Mucosa of rectum (tissue), 2 donors: ENCODE measurements around the gene CYB5R3.
A peak's percentile ranks its signal among the peaks of the same experiment; 100 is the strongest.
"Not testable (repeated sequence)": the region's sequence is repeated elsewhere in the genome, so short reads cannot be mapped to it uniquely, and the experiment has no call there.

ENCODE experiments used
- H3K27ac ChIP-seq, 2 donors: one replicate each; pipeline ENCODE4 v1.7.0; 2013; ENCODE audit warnings: inconsistent platforms in 2 of 2, low read depth in 2 of 2, low read length in 2 of 2
- H3K27me3 ChIP-seq, 2 donors: one replicate each; pipeline ENCODE4 v1.7.0; 2013; ENCODE audit warnings: low read length in 2 of 2; ENCODE audit not compliant: control insufficient read depth in 2 of 2, insufficient read depth in 2 of 2
- H3K36me3 ChIP-seq, 2 donors: one replicate each; pipeline ENCODE4 v1.7.0; 2013; ENCODE audit warnings: low read length in 2 of 2; ENCODE audit not compliant: control insufficient read depth in 2 of 2, insufficient read depth in 2 of 2
- H3K4me1 ChIP-seq, 2 donors: one replicate each; pipeline ENCODE4 v1.7.0; 2013; ENCODE audit warnings: low read length in 2 of 2, mild to moderate bottlenecking in 1 of 2; ENCODE audit not compliant: control insufficient read depth in 2 of 2, insufficient read depth in 2 of 2
- H3K4me3 ChIP-seq, 2 donors: one replicate each; pipeline ENCODE4 v1.7.0; 2013; ENCODE audit warnings: low read length in 2 of 2
- H3K9ac ChIP-seq, 2 donors: one replicate each; pipeline ENCODE4 v1.7.0; 2013; ENCODE audit warnings: low read length in 2 of 2, low read depth in 1 of 2, mild to moderate bottlenecking in 1 of 2
- H3K9me3 ChIP-seq, 2 donors: one replicate each; pipeline ENCODE4 v1.7.0; 2013; ENCODE audit warnings: low read length in 2 of 2; ENCODE audit not compliant: control insufficient read depth in 2 of 2
- donor health status: healthy.
- donor health status: Normal muscosa, but diverticular disease.

Gene CYB5R3

DNA sequence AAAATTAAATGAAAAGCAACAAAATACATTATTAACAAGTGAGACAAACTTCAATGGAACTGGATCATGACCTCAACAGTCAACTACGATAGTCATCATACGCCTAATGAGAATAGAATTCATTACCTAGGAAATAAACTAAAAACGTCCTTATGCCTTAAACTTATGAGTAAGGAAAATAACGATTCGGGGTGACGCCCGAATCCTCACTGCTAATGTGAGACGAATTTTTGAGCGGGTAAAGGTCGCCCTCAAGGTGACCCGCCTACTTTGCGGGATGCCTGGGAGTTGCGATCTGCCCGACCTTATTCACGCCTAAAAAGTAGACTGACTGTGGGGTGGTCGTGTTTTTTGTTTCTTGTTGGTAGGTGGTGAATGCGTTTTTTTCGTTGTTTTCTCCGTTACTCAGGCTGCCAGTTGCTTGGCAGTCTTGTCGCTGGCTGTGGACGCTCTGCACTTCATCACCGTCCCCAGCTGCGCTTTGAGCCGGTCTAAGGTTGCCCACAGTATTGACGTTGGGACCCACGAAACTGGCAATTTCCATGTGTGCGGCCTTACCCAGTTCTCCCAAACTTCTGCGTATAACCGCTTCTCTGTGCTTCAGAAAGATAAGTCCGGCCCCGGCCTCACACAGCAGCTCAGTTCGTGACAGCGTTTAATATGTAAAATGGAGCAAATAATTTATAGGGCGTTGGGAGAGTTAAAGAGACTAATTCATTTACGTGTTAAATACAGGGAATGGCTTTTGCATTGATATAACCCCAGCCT, 33.9 kb downstream of the CYB5R3 start:
- H3K9me3 ChIP-seq, result no peaks in the 10 kb centered on the region
- H3K36me3 ChIP-seq, result peaks cover 5 to 11% of the 10 kb centered on the region in 2 donors
- peak overlapping the region; percentile 89 to 94 for H3K4me3 ChIP-seq
- no peaks in the 10 kb centered on the region for H3K27me3 ChIP-seq
- H3K27ac ChIP-seq, result peak overlapping the region; percentile 97 to 99
- H3K4me1 ChIP-seq, result peaks cover 30 to 38% of the 10 kb centered on the region in 2 donors
- peak overlapping the region; percentile 94 to 97 for H3K9ac ChIP-seq

DNA sequence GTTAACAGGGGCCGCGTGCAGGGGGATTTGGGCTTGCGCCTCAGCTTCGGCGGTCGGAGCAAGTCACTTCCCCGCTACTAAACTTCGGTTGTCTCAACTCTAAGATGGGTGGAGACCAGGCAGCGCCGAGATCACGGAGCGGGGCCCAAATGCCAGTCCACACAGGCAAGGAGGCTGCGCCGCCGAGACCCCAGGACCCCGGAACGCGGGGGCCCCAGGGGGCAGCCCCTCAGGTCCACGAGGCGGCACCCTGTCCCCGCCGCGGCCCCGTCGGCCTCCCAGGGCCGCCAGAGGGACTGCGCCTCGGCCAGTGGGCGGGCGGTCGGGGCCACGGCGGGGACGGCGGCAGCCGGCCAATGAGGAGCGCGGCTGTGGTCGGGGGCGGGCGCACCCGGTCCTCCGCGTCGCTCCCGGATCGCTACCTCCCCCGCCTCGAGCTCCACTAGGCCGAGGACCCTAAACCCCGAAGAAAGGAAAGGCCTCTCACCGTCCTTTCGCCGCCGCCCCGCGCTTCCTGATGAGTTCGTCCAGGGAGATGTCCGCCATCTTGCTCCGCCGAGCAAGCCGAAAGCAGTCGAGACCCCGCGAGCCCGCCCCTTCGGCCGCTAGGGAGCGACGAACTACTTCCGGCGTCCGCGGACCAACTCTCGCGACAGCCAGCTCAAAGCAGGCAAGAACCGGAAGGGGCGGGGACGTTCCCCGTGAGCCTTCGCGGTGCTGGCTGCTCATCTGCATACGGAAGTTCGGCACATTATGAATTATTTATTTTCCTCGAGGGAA, 34.7 kb downstream of the CYB5R3 start, which contains the start of gene POLDIP3:
POLDIP3 (minus strand) TSS at position 572 of the 780 bp plus-strand sequence; CDS start at position 546, 26 bp downstream.
- H3K4me3 ChIP-seq, result peak within 1 kb of the TSS; percentile 89 to 94
- H3K36me3 ChIP-seq, result peaks cover 3 to 9% of the 10 kb centered on the region in 2 donors
- H3K9me3 ChIP-seq, result no peaks in the 10 kb centered on the region
- peak within 1 kb of the TSS; percentile 97 to 99 for H3K27ac ChIP-seq
- no peaks in the 10 kb centered on the region for H3K27me3 ChIP-seq
- H3K4me1 ChIP-seq, result peaks cover 22 to 34% of the 10 kb centered on the region in 2 donors
- peak within 1 kb of the TSS; percentile 94 to 97 for H3K9ac ChIP-seq

DNA sequence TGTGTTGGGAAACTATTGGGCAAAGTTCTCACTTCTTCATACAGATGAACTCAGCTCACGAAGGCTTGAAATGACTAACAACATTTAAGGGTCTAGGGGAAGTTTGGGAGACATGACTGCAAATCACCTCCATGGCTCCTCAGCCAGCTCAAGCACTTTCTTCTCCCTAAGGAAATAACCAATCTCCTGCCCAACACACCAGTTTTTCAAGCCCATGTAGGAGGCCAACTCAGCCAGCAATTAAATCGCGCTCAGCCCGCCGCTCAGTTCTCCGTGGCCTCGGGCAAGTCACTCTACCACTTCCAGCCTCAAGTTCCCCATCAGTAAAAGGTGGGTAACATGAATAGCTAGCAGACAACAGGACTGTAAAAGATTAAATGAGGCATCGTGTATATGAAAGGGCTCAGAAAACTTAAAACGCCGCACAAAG, 35.3 kb downstream of the CYB5R3 start:
- peaks cover 21 to 36% of the 10 kb centered on the region in 2 donors for H3K4me1 ChIP-seq
- peak overlapping the region; percentile 97 to 99 for H3K27ac ChIP-seq
- no peaks in the 10 kb centered on the region for H3K27me3 ChIP-seq
- peaks cover 0 to 4% of the 10 kb centered on the region in 2 donors for H3K36me3 ChIP-seq
- no peaks in the 10 kb centered on the region for H3K9me3 ChIP-seq
- peak overlapping the region; percentile 94 to 97 for H3K9ac ChIP-seq
- peak overlapping the region; percentile 89 to 94 for H3K4me3 ChIP-seq

- Histone ChIP-seq H3K27me3 (no peaks in the 10 kb centered on the region), H3K27ac (no peak overlapping the region), H3K9me3 (no peaks in the 10 kb centered on the region), H3K36me3 (peaks cover 0 to 9% of the 10 kb centered on the region in 2 donors), H3K9ac (no peak overlapping the region), H3K4me1 (peaks cover 21 to 38% of the 10 kb centered on the region in 2 donors), H3K4me3 (no peak overlapping the region)
Measured at GRCh38 chr22:42612336-42612735, 36.9 kb downstream of the CYB5R3 start.

DNA sequence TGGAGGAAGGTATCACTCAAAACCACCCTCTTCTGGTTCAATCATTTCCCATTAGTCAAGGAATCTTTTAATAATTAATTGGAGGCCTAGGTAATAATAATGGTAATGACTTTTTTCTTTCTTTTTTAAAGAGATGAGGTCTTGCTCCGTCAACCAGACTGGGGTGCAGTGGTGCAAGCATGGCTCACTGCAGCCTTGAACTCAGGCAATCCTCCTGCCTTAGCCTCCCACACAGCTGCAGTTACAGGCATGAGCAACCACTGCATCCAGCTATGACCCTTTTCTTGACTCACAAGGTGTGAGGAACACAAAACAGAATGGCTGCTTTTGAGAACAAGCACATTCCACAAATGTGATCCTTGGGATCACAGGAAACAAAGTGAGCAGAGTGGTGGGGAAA, 38.1 kb downstream of the CYB5R3 start:
- H3K27me3 ChIP-seq, result no peaks in the 10 kb centered on the region
- H3K4me3 ChIP-seq, result no peak overlapping the region
- no peak overlapping the region for H3K27ac ChIP-seq
- no peaks in the 10 kb centered on the region for H3K9me3 ChIP-seq
- peaks cover 17 to 37% of the 10 kb centered on the region in 2 donors for H3K4me1 ChIP-seq
- peaks cover 0 to 10% of the 10 kb centered on the region in 2 donors for H3K36me3 ChIP-seq
- no peak overlapping the region for H3K9ac ChIP-seq

DNA sequence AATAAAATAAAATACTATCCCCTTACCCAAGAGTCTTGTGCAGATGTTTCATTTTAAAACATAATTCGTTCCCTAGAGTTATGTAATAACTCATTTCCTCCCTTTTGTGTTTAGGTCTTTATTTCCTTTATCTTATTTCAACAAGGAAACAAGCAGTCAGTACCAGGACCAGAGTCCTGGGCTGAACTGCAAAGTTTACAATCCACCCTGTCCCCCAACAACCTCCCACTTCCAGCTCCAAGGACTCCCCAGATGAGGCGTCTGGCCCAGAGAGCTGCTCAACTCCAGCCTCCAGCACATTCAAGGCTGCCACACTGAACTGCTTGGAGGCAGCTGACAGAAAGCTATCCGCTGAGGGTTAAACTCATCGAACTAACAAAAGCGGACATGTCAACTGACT, 39.0 kb downstream of the CYB5R3 start:
- H3K4me3 ChIP-seq, result no peak overlapping the region
- H3K36me3 ChIP-seq, result peaks cover 3 to 15% of the 10 kb centered on the region in 2 donors
- H3K9ac ChIP-seq, result peak overlapping the region in 1 of 2 donors; percentile 47
- no peaks in the 10 kb centered on the region for H3K9me3 ChIP-seq
- H3K27ac ChIP-seq, result peak overlapping the region in 1 of 2 donors; percentile 52
- H3K27me3 ChIP-seq, result no peaks in the 10 kb centered on the region
- peaks cover 12 to 29% of the 10 kb centered on the region in 2 donors for H3K4me1 ChIP-seq

DNA sequence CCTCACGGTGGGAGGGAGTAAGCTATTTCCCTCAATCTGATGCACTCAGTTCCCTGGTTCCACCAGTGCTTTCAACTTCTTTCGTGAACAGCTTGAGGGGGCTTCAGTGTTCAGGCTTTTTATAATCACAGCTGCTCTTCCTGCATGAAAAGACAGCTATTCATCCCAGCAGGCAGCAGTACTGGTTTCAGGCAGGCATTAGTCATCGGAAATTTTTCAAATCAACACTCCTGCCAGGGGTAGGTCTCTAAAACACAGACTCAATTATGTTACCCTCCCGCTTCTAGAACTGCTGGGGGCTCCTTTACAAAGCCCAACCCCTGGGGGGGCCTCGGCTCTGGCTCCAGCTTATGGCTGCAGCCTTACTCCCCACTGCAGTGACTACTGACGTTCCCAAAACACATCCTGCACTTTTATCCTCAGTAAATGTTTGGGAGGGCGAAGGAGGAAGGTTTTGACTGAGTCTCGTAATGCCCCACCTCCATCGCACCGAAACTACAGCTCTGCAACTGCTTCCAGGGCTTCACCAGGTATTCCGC, 40.3 kb downstream of the CYB5R3 start:
- no peak overlapping the region for H3K9ac ChIP-seq
- H3K27me3 ChIP-seq, result no peaks in the 10 kb centered on the region
- peaks cover 3 to 15% of the 10 kb centered on the region in 2 donors for H3K36me3 ChIP-seq
- H3K27ac ChIP-seq, result peak overlapping the region in 1 of 2 donors; percentile 4
- H3K4me1 ChIP-seq, result peaks cover 18 to 27% of the 10 kb centered on the region in 2 donors
- no peak overlapping the region for H3K4me3 ChIP-seq
- H3K9me3 ChIP-seq, result no peaks in the 10 kb centered on the region

- H3K4me3 ChIP-seq, result no peak overlapping the region
- H3K4me1 ChIP-seq, result peaks cover 16 to 25% of the 10 kb centered on the region in 2 donors
- no peak overlapping the region for H3K9ac ChIP-seq
- no peaks in the 10 kb centered on the region for H3K9me3 ChIP-seq
- H3K27ac ChIP-seq, result no peak overlapping the region
- H3K36me3 ChIP-seq, result peaks cover 3 to 15% of the 10 kb centered on the region in 2 donors
- H3K27me3 ChIP-seq, result no peaks in the 10 kb centered on the region
Measured at GRCh38 chr22:42608136-42608822, 40.9 kb downstream of the CYB5R3 start.

GRCh38 chr22:42607641-42608040, 41.6 kb downstream of the CYB5R3 start:
- H3K9ac ChIP-seq, H3K27ac ChIP-seq, H3K4me3 ChIP-seq, H3K9me3 ChIP-seq, H3K27me3 ChIP-seq: not testable (repeated sequence)
- Histone ChIP-seq H3K36me3 (peaks cover 6 to 16% of the 10 kb centered on the region in 2 donors), H3K4me1 (peaks cover 10 to 19% of the 10 kb centered on the region in 2 donors)
